Measurements from ENCODE around the gene SLC6A5. TPM values are rescaled to one million over a fixed set of nuclear protein-coding genes. Genes with fewer than 3 reads are reported as not detected.

SLC6A5 gene
- total RNA-seq, 1 experiment from 2014 or later = not detected

DNA sequence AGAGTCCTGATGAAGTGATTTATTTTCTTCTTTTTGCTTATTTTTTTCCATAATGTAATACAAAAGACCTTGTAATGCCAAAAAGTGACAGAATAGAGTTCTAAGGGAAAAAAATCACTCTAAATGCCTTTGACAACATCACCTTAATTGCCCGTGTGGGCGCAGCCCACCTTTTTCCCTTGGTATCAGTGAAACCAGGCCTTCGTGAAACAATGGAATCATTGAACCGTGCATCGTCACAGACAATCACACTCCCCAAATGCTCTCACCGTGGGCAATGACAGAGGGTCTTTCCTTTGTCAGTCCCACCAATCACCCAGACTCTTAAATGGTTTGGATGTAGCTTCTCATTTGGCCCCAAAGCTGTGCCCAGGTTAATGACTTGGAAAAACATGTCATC is 9.6 kb upstream of the SLC6A5 start:
- no peaks in the 10 kb centered on the region for H3K4me1 ChIP-seq (ENCODE audit: insufficient read depth, low read length)
- no peak overlapping the region for H4K5ac ChIP-seq (ENCODE audit: insufficient read length, low read depth, low read length)
- no peak overlapping the region for H3K9ac ChIP-seq (ENCODE audit: extremely low read depth, insufficient read length, low read length)
- no peak overlapping the region for H4K91ac ChIP-seq (ENCODE audit: insufficient read length, low read depth, low read length)
- no peaks in the 10 kb centered on the region for H3K79me1 ChIP-seq (ENCODE audit: insufficient read depth, low read depth, low read length, poor library complexity, severe bottlenecking)
- H2BK15ac ChIP-seq (ENCODE audit: low read depth, low read length) = no peak overlapping the region
- H3K56ac ChIP-seq (ENCODE audit: insufficient read length, low read depth, low read length) = no peak overlapping the region
- H2AK5ac ChIP-seq (ENCODE audit: insufficient read length, low read length) = no peak overlapping the region
- H2BK12ac ChIP-seq (ENCODE audit: insufficient read length, low read depth, low read length) = no peak overlapping the region
- H4K20me1 ChIP-seq (ENCODE audit: control insufficient read depth, insufficient read depth, insufficient read length) = no peaks in the 10 kb centered on the region
- no peak overlapping the region for H3K18ac ChIP-seq (ENCODE audit: insufficient read length, low read depth, low read length)
- no peak overlapping the region for H3K27ac Mint-ChIP-seq
- H3K27me3 ChIP-seq (ENCODE audit: insufficient read depth, low read length) = no peaks in the 10 kb centered on the region
- H3K4me2 ChIP-seq (ENCODE audit: insufficient read depth, insufficient read length, low read length) = no peak overlapping the region
- H3K4ac ChIP-seq (ENCODE audit: low read depth, low read length) = no peak overlapping the region
- H3K79me2 ChIP-seq (ENCODE audit: insufficient read depth, low read length) = no peaks in the 10 kb centered on the region
- no peak overlapping the region for H3T11ph ChIP-seq (ENCODE audit: low read length)
- H3K9me3 ChIP-seq (ENCODE audit: control insufficient read depth, low read depth, low read length) = no peaks in the 10 kb centered on the region
- H3K27me3 Mint-ChIP-seq (ENCODE audit: low read depth) = peaks cover 17% of the 10 kb centered on the region
- no peak overlapping the region for H3K4me3 Mint-ChIP-seq
- DNase-seq = no peak
- no peak overlapping the region for H3K23ac ChIP-seq (ENCODE audit: insufficient read length, low read depth, low read length)
- no CpG with 5 or more reads among the region's 6 CpGs for WGBS (ENCODE audit: extremely low coverage, insufficient read length, low lambda C conversion rate)
- no peak overlapping the region for H4K8ac ChIP-seq (replicated peaks; ENCODE audit: insufficient read length, low read depth, low read length)
- H2AFZ ChIP-seq (ENCODE audit: low read length) = no peak overlapping the region
- no peak overlapping the region for H3K14ac ChIP-seq (ENCODE audit: insufficient read depth, low read length)
- H3K4me1 Mint-ChIP-seq = no peaks in the 10 kb centered on the region
- H3K23me2 ChIP-seq (ENCODE audit: insufficient read length, low read depth, low read length, poor library complexity, severe bottlenecking) = no peaks in the 10 kb centered on the region
- H2BK5ac ChIP-seq (ENCODE audit: insufficient read length, low read length) = no peak overlapping the region
- no peak overlapping the region for H3K27ac ChIP-seq (ENCODE audit: insufficient read length, low read depth, low read length)
- TF ChIP-seq, protein P1, sequence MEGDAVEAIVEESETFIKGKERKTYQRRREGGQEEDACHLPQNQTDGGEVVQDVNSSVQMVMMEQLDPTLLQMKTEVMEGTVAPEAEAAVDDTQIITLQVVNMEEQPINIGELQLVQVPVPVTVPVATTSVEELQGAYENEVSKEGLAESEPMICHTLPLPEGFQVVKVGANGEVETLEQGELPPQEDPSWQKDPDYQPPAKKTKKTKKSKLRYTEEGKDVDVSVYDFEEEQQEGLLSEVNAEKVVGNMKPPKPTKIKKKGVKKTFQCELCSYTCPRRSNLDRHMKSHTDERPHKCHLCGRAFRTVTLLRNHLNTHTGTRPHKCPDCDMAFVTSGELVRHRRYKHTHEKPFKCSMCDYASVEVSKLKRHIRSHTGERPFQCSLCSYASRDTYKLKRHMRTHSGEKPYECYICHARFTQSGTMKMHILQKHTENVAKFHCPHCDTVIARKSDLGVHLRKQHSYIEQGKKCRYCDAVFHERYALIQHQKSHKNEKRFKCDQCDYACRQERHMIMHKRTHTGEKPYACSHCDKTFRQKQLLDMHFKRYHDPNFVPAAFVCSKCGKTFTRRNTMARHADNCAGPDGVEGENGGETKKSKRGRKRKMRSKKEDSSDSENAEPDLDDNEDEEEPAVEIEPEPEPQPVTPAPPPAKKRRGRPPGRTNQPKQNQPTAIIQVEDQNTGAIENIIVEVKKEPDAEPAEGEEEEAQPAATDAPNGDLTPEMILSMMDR (conservative IDR thresholded peaks at IDR 0.05) = no peak
- H2BK120ac ChIP-seq (ENCODE audit: low read depth, low read length, poor library complexity, severe bottlenecking) = no peak overlapping the region
- H3K36me3 Mint-ChIP-seq (ENCODE audit: insufficient read depth in 1 of 3, low read depth in 3 of 3) = no peaks in the 10 kb centered on the region
- no peak overlapping the region for H2BK20ac ChIP-seq (ENCODE audit: low read depth, low read length, poor library complexity, severe bottlenecking)
- H3K9me3 Mint-ChIP-seq = no peaks in the 10 kb centered on the region

Data from H9 (cell line).